OCI-LY3 (cell line): ENCODE results near the gene SMR3A.

Experiments
- EZH2phosphoT487 ChIP-seq: fragments of 200-600 bp; shearing (Covaris generic); IDR thresholded peaks from 2 replicates; pipeline ENCODE4 v1.6.1; 2018; ENCODE audit warnings: antibody characterized with exemption, mixed run types, low read depth
- TF ChIP-seq, protein P1 (sequence below): fragments of 200-600, 300-600 bp; sonication (generic); IDR thresholded peaks from 2 replicates; pipeline ENCODE4 v1.5.1; 2014; ENCODE audit warnings: antibody characterized with exemption, low read length, low read depth

DNA sequence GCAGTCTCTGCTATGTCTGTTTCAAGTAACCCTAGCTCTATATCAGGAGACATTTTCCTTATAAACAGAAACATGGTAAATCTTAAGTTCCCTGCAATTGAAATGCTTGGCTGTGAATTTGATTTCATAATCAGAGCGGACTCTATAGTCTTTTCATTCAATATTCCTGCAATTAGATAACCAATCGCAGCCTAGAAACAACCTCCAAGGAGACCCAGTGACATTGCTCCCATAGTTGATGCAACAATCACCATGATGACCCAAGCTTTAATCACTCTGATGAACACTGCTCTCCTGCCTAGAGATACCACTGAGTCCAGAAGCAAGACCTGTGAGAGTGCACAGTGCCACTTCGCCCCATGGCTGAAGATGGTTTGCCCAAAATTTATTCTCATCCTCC lies 25.9 kb upstream of the SMR3A start, which contains the start of gene CABS1:
- TF ChIP-seq, protein P1, sequence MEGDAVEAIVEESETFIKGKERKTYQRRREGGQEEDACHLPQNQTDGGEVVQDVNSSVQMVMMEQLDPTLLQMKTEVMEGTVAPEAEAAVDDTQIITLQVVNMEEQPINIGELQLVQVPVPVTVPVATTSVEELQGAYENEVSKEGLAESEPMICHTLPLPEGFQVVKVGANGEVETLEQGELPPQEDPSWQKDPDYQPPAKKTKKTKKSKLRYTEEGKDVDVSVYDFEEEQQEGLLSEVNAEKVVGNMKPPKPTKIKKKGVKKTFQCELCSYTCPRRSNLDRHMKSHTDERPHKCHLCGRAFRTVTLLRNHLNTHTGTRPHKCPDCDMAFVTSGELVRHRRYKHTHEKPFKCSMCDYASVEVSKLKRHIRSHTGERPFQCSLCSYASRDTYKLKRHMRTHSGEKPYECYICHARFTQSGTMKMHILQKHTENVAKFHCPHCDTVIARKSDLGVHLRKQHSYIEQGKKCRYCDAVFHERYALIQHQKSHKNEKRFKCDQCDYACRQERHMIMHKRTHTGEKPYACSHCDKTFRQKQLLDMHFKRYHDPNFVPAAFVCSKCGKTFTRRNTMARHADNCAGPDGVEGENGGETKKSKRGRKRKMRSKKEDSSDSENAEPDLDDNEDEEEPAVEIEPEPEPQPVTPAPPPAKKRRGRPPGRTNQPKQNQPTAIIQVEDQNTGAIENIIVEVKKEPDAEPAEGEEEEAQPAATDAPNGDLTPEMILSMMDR = no peak
- TF ChIP-seq EZH2phosphoT487 = no peak
